Prostate gland (tissue), 2 donors: ENCODE measurements around the gene RPL7A. TPM values are rescaled to one million over a fixed set of nuclear protein-coding genes. Genes with fewer than 3 reads are reported as not detected.

Experiments
- DNase-seq: peaks from one replicate; pipeline ENCODE4 v3.0.0-alpha.2; 2019; ENCODE audit warnings: low spot score
- H3K27ac ChIP-seq, 2 donors: fragments of 200-600 bp; sonication (generic); 2 replicates each; pipeline ENCODE4 v1.5.1; 2017 to 2019
- H3K27me3 ChIP-seq: fragments of 200-600 bp; sonication (generic); replicated peaks from 2 replicates; pipeline ENCODE4 v1.5.1; 2019; ENCODE audit not compliant: insufficient read depth
- H3K36me3 ChIP-seq, 2 donors: fragments of 200-600 bp; sonication (generic); 1 replicate in 1 of 2; 2 replicates in 1 of 2; pipeline versions ENCODE4 v1.5.1 to v1.8.1; 2017 to 2019
- H3K4me1 ChIP-seq: fragments of 200-600 bp; sonication (generic); replicated peaks from 2 replicates; pipeline ENCODE4 v1.5.1; 2019
- H3K4me3 ChIP-seq, 2 donors: fragments of 200-600 bp; sonication (generic); 2 replicates each; pipeline ENCODE4 v1.5.1; 2017 to 2019
- H3K9me3 ChIP-seq: fragments of 200-600 bp; sonication (generic); 2 replicates; pipeline ENCODE4 v1.5.1; 2017
- POLR2A ChIP-seq: fragments of 450-650 bp; IDR thresholded peaks from one replicate; pipeline ENCODE4 v1.6.1; 2016; ENCODE audit warnings: antibody characterized with exemption, mild to moderate bottlenecking
- POLR2AphosphoS5 ChIP-seq: sonication (generic); formaldehyde crosslinking; IDR thresholded peaks from one replicate; pipeline ENCODE4 v1.6.1; 2017; ENCODE audit warnings: antibody characterized with exemption
- WGBS: methylation state at CpG from one replicate; pipeline ENCODE4 v1.1.5; 2018; 5-methylcytosine and 5-hydroxymethylcytosine counted together
- intact Hi-C: fragments of 100-400 bp; cut with DNase I; formaldehyde crosslinking; loops from one replicate; pipeline ENCODE4 v1.14.2; 2022
- total RNA-seq, 2 donors: library from RNA; depleted of rRNA; stranded (reverse); fragments of >200 nt; gene quantifications; one replicate each; pipeline ENCODE4 v1.1.0, GENCODE V29; 2016
- TF ChIP-seq, protein P1 (sequence below), 4 experiments: fragments of 200-600 bp in 2 of 4; fragments of 450-650 bp in 2 of 4; sonication (generic) in 2 of 4; IDR thresholded peaks; 1 replicate in 3 of 4; 2 replicates in 1 of 4; pipeline ENCODE4 v1.5.1; 2016 to 2019; ENCODE audit warnings: antibody characterized with exemption in 4 of 4, mild to moderate bottlenecking in 2 of 4, moderate library complexity in 2 of 4

The RPL7A gene
- total RNA-seq, 2 donors from 2014 or later = 1,667 to 2,501 TPM

DNA sequence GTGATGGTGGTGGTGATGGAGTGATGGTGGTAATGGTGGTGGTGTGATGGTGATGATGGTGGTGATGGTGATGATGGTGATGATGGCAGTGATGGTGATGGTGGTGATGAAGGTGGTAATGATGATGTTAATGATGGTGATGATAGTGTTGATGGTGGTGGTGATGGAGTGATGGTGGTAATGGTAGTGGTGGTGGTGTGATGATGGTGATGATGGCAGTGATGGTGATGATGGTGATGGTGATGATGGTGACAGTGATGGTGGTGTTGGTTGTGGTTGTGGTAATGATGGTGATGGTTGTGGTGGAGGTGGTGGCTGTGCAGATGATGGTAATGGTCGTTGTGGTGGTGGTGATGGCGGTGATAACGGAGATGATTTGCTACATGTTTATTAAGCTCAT lies 35.4 kb downstream of the RPL7A start:
- Histone ChIP-seq H3K27me3 (no peaks in the 10 kb centered on the region), H3K4me3 (no peak overlapping the region), H3K9me3 (no peaks in the 10 kb centered on the region), H3K4me1 (no peaks in the 10 kb centered on the region), H3K36me3 (no peaks in the 10 kb centered on the region), H3K27ac (no peak overlapping the region)
- 92% methylated on average over 3 of the region's 3 CpGs for WGBS
- no peak for DNase-seq
- intact Hi-C loops = no loop called here
- TF ChIP-seq, protein P1, sequence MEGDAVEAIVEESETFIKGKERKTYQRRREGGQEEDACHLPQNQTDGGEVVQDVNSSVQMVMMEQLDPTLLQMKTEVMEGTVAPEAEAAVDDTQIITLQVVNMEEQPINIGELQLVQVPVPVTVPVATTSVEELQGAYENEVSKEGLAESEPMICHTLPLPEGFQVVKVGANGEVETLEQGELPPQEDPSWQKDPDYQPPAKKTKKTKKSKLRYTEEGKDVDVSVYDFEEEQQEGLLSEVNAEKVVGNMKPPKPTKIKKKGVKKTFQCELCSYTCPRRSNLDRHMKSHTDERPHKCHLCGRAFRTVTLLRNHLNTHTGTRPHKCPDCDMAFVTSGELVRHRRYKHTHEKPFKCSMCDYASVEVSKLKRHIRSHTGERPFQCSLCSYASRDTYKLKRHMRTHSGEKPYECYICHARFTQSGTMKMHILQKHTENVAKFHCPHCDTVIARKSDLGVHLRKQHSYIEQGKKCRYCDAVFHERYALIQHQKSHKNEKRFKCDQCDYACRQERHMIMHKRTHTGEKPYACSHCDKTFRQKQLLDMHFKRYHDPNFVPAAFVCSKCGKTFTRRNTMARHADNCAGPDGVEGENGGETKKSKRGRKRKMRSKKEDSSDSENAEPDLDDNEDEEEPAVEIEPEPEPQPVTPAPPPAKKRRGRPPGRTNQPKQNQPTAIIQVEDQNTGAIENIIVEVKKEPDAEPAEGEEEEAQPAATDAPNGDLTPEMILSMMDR (IDR thresholded peaks at IDR 0.05) = no peak
- TF ChIP-seq POLR2AphosphoS5 (no peak), POLR2A (no peak)

DNA sequence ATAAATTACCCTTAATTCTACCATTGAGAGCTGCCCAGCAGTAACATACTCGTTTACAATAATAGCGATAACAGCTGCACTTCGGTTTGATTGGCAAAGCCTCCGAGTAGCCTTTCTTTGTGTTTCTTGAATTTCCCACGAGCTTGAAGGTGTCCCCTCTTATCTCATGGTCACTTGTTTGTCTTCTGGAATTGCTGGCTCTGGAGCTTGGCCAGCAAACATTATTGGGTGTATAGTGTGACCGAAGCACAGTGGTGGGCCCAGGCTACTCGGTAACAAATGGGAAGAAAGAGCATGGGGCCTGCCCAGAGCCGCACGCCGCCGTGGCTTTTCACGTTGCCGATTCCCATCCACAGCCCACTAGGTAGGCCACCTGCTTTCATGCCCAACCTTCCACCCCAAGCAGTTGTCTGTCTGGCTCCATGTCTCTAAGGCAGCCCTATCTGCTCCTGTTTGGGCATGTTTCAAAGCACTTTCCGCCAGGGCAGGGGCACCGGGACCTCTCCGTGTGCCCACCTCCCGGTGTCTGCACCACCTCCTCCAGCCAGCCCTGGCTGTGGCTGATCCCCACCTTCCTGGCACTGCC lies 36.8 kb downstream of the RPL7A start:
- Histone ChIP-seq H3K4me3 (no peak overlapping the region), H3K4me1 (no peaks in the 10 kb centered on the region), H3K27ac (no peak overlapping the region), H3K27me3 (no peaks in the 10 kb centered on the region), H3K9me3 (no peaks in the 10 kb centered on the region), H3K36me3 (no peaks in the 10 kb centered on the region)
- DNase-seq = no peak
- TF ChIP-seq, protein P1 (IDR thresholded peaks at IDR 0.05) = no peak
- TF ChIP-seq POLR2A (no peak), POLR2AphosphoS5 (no peak)
- WGBS = 80% methylated on average over 17 of the region's 17 CpGs
- intact Hi-C loops = no loop called here

DNA sequence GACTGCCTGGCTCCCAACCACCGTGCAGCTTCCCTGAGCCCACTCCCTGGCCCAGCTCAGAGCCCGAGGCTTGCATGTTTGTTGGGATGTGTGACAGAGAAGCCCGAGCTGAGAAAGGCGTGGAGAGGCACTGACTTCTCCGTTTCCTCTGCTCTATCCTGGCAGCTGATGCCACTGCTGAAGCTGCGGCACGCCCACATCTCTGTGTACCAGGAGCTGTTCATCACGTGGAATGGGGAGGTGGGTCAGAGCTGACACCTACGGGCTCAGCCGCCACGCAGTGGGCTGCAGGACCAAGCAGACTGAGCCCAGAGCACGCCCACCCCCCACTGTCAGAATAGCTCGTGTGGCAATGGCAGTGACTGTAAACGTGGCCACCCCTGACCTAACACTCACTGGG lies 37.4 kb downstream of the RPL7A start:
- TF ChIP-seq POLR2AphosphoS5 (no peak), POLR2A (no peak)
- TF ChIP-seq, protein P1 (IDR thresholded peaks at IDR 0.05) = no peak
- H3K27ac ChIP-seq = no peak overlapping the region
- no peaks in the 10 kb centered on the region for H3K27me3 ChIP-seq
- no peaks in the 10 kb centered on the region for H3K9me3 ChIP-seq
- no peaks in the 10 kb centered on the region for H3K4me1 ChIP-seq
- intact Hi-C loops = no loop called here
- DNase-seq = no peak
- no peaks in the 10 kb centered on the region for H3K36me3 ChIP-seq
- no peak overlapping the region for H3K4me3 ChIP-seq
- WGBS = 80% methylated on average over 11 of the region's 14 CpGs

DNA sequence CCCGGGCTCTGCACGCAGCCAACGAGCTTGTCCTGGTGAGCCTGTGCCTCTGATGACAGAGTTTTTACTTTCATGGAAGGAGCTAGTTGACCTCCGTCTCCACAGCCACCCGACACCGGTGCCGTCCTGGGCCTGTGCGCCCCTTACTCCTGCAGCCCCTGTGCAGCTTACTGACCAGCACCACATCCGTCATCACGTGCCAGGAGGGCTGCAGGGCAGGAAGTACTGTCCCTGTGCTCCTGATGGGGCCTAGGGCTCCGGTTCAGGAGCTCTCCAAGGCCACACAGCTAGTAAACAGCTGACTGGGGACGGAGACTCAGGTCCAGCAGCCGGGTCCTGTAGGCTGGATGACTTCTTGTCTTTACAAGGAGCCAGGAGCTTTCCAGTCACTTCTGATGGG lies 38.3 kb downstream of the RPL7A start:
- Histone ChIP-seq H3K4me1 (no peaks in the 10 kb centered on the region), H3K27me3 (no peaks in the 10 kb centered on the region), H3K9me3 (no peaks in the 10 kb centered on the region), H3K27ac (no peak overlapping the region), H3K36me3 (no peaks in the 10 kb centered on the region), H3K4me3 (no peak overlapping the region)
- intact Hi-C loops = no loop called here
- DNase-seq = no peak
- WGBS = 86% methylated on average over 13 of the region's 13 CpGs
- TF ChIP-seq, protein P1 (IDR thresholded peaks at IDR 0.05) = no peak
- TF ChIP-seq POLR2AphosphoS5 (no peak), POLR2A (no peak)

DNA sequence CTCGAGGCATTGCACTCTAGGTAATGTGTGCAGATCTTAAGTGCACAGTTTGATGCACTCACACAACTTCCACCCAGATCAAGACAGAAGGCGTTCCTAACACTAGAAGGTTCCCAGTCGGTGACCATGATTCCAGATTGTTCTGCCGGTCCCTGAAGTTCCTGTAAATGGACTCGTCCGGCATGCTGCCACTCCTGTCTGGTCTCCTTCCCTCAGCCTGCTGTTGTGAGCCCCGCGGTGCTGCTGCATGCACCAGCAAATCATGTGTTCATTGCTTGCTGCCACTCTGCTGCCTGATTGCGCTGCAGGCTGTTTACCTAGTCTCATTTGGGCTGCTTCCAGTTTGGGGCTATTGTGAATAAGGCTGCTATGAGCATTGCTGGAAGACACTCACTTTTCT lies 39.7 kb downstream of the RPL7A start:
- intact Hi-C loops = no loop called here

More for the DNA sequence above, 39.7 kb downstream of the RPL7A start:
- Histone ChIP-seq H3K36me3 (no peaks in the 10 kb centered on the region), H3K27me3 (no peaks in the 10 kb centered on the region), H3K4me3 (no peak overlapping the region), H3K9me3 (no peaks in the 10 kb centered on the region), H3K27ac (no peak overlapping the region), H3K4me1 (no peaks in the 10 kb centered on the region)
- peak; percentile 58 for DNase-seq
- no peak for TF ChIP-seq POLR2A
- TF ChIP-seq POLR2AphosphoS5 = peak; percentile 30
- 38% methylated on average over 9 of the region's 9 CpGs for WGBS
